Measurements from ENCODE around the gene RCCD1.
"Not testable (repeated sequence)": the region's sequence is repeated elsewhere in the genome, so short reads cannot be mapped to it uniquely, and the experiment has no call there.

Gene RCCD1

GRCh38 chr15:90954712-90955623, at the start of gene RCCD1:
TSS of gene RCCD1 (plus strand) at chr15:90954884. CDS start at chr15:90956735, 1,851 bp downstream.
- peak; percentile 83 to 84 for DNase-seq

GRCh38 chr15:90905306-90906180, 49.1 kb upstream of the RCCD1 start:
- no peak for DNase-seq

GRCh38 chr15:90906181-90906849, 48.4 kb upstream of the RCCD1 start:
- DNase-seq, result no peak

- no peak for DNase-seq
Observed at GRCh38 chr15:90907051-90907660, 47.5 kb upstream of the RCCD1 start.

- no peak for DNase-seq
Observed at GRCh38 chr15:90907838-90908507, 46.7 kb upstream of the RCCD1 start.

GRCh38 chr15:90909449-90909848, 45.2 kb upstream of the RCCD1 start:
- DNase-seq, result not testable (repeated sequence)

- DNase-seq, result no peak
Observed at GRCh38 chr15:90909976-90910375, 44.7 kb upstream of the RCCD1 start.

- DNase-seq, result no peak
Observed at GRCh38 chr15:90910441-90911301, 44.0 kb upstream of the RCCD1 start.

- DNase-seq, result no peak
Observed at GRCh38 chr15:90911302-90911623, 43.4 kb upstream of the RCCD1 start.

GRCh38 chr15:90911906-90912769, 42.5 kb upstream of the RCCD1 start:
- DNase-seq, result no peak

- DNase-seq, result no peak
Observed at GRCh38 chr15:90912770-90913075, 42.0 kb upstream of the RCCD1 start.

GRCh38 chr15:90913398-90913944, 41.2 kb upstream of the RCCD1 start:
- DNase-seq, result no peak

- DNase-seq, result no peak
Observed at GRCh38 chr15:90914305-90915080, 40.2 kb upstream of the RCCD1 start.

GRCh38 chr15:90915216-90915807, 39.4 kb upstream of the RCCD1 start:
- no peak for DNase-seq

- DNase-seq, result no peak
Observed at GRCh38 chr15:90915808-90916440, 38.8 kb upstream of the RCCD1 start.

GRCh38 chr15:90916461-90916860, 38.2 kb upstream of the RCCD1 start:
- no peak for DNase-seq

- no peak for DNase-seq
Observed at GRCh38 chr15:90917569-90917968, 37.1 kb upstream of the RCCD1 start.

Measured in stimulated activated CD4-positive, alpha-beta T cell treated with anti-CD3 and anti-CD28 coated beads, Interleukin-2, amount 100 ng/mL, for 48 hours (primary cell).